ENCODE data around the gene FLNB.
"Not testable (repeated sequence)": the region's sequence is repeated elsewhere in the genome, so short reads cannot be mapped to it uniquely, and the experiment has no call there.

FLNB gene

DNA sequence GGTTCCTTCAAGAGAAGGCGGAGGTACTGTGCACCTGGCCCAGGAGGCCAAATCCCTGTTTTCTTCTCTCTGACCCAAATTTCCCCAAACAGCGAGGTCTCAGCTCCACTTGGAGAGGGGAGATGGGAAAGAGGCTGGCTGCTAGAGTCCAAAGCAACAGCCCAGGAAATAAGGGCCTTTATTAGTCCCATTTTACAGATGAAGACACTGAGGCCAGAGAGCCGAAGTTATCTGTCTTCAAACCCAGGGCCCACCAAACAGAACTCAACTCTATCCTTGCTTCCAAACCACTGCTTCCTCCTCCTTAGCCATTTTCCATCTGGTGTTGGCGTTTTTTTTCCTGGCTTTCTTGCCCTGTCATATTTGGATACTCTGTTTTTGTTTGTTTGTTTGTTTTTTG is 22.0 kb upstream of the FLNB start:
- Mint-ChIP-seq H3K9me3 (no peaks in the 10 kb centered on the region), H3K36me3 (no peaks in the 10 kb centered on the region), H3K27ac (no peak overlapping the region)

DNA sequence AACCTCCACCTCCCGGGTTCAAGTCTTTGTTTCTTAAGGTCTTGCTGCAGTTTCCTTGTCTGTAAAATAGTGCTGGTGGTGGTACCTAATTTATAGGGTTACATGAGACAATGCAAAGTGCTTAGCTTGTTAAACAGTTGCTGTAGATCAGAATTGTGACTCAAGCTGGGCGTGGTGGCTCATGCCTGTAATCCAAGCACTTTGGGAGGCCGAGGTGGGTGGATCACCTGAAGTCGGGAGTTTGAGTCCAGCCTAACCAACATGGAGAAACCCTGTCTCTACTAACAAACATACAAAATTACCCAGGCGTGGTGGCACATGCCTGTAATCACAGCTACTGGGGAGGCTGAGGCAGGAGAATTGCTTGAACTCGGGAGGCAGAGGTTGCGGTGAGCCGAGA is 19.0 kb upstream of the FLNB start:
- CTCF ChIA-PET: not testable (repeated sequence)

More for the DNA sequence above, 22.0 kb upstream of the FLNB start:
- DNase-seq: no peak
- Mint-ChIP-seq H3K4me3 (no peak overlapping the region), H3K27me3 (peaks cover 8% of the 10 kb centered on the region), H3K4me1 (peaks cover 22% of the 10 kb centered on the region)
- CTCF ChIA-PET: no interaction called here

DNA sequence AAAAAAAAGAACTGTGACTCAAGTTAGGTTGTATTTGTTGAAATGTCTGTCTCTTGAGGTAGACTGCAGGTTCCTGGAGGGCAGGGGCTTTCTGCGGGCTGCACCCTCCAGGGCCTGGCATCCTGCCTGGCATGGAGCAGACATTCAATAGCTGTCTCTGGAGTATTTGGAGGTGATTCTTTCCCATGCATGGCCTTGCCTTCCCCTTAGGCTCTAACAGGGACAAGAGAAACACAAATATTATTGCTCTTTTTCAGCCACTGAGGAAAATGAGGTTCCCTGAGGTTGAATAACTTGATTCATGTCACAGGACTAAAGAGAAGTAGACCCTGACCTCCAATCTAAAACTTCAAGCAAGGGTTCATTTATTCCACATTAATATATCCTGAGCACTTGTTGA is 18.6 kb upstream of the FLNB start:
- Mint-ChIP-seq H3K4me3 (no peak overlapping the region), H3K9me3 (no peaks in the 10 kb centered on the region), H3K27ac (no peak overlapping the region), H3K4me1 (no peaks in the 10 kb centered on the region), H3K36me3 (no peaks in the 10 kb centered on the region), H3K27me3 (peaks cover 8% of the 10 kb centered on the region)
- CTCF ChIA-PET: interaction anchor here (0.6 kb wide), 1 partner anchor 820 kb away, joined by 5 read pairs; no protein-coding TSS in a partner anchor
- DNase-seq: no peak

More for the DNA sequence above, 19.0 kb upstream of the FLNB start:
- not testable (repeated sequence) for H3K4me1 Mint-ChIP-seq, H3K36me3 Mint-ChIP-seq, H3K9me3 Mint-ChIP-seq, DNase-seq, H3K27ac Mint-ChIP-seq, H3K27me3 Mint-ChIP-seq, H3K4me3 Mint-ChIP-seq

DNA sequence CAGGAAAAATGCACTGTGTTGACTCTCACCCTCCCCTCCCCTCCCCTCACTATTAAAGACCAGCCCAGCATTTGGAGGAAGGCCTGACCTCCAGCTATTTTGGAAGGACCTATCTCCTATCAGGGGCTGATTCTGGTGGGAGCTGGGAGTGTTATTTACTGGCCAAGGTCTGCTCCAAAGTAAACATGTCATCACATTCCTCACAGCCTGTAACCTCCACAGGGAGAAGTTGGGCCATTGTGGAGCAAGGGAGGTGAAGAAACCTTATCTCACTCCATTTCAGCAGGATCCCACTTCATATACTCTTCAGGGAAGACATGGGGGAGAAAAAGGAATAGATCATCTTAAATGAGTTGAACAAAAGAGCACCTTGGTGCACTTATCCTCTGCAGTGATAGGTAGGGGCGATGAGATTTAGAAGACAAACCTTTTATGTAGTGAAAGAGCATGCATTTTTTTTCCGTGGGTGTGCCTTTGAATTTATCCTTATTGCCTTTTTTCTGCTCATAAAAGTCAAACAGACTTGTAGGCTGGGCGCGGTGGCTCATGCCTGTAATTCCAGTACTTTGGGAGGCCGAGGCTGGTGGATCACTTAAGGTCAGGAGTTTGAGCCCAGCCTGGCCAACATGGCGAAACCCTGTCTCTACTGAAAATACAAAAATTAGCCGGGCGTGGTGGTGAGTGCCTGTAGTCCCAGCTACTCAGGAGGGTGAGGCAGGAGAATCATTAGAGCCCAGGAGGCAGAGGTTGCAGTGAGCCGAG is 15.6 kb upstream of the FLNB start:
- Mint-ChIP-seq H3K27me3 (peaks cover 8% of the 10 kb centered on the region), H3K4me3 (no peak overlapping the region), H3K4me1 (no peaks in the 10 kb centered on the region), H3K36me3 (no peaks in the 10 kb centered on the region), H3K9me3 (no peaks in the 10 kb centered on the region), H3K27ac (no peak overlapping the region)
- CTCF ChIA-PET: no interaction called here
- no peak for DNase-seq

DNA sequence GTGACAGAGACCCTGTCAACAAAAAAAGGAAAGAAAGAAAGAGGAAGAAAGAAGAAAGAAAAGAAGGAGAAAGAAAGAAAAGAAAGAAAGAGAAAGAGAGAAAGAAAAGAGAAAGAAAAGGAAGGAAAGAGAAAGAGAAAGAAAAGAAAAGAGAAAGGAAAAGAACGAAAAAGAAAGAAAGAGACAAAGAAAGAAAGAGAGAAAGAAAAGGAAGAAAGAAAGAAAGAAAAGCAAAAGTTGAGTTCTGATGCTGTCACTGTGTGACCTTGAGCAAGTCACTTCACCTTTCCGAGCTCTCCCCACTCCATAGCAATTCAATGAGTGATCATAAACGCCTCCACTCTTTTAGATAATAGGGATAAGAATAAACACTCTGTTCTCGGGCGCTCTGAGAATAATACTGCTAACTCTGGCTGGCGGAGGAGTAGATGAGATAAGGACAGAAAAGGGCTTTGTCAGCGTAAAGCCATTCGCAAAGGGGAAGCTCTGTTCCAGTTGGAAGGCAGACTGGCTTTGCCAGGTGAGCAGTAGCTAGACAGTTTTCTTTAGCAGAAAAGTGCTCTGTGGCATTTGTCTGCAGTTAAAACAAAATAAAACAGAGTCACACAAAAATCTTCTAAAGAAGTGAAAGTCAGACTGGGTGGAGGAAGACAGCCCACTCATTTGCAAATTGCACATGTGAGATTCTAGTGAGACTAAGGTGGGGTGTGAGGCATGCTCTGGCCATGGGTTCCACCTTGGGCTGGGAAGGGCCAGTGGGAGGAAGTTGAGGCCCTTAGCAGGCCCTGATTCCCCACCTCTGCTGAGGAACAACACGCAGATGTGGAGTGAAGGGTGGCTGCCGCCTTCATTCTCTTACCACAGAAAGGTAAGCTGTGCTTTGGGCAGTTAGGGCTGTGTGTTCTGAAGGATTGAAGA is 9.6 kb upstream of the FLNB start:
- peak overlapping the region; percentile 42 for H3K27ac Mint-ChIP-seq
- H3K4me1 Mint-ChIP-seq: peaks cover 28% of the 10 kb centered on the region
- CTCF ChIA-PET: interaction anchor here (0.6 to 1.5 kb wide), 6 partner anchors 9 to 340 kb away, joined by 3 to 4 read pairs (median 3); no protein-coding TSS in a partner anchor
- H3K9me3 Mint-ChIP-seq: no peaks in the 10 kb centered on the region
- peak; percentile 25 for DNase-seq
- peaks cover 3% of the 10 kb centered on the region for H3K27me3 Mint-ChIP-seq
- no peaks in the 10 kb centered on the region for H3K36me3 Mint-ChIP-seq
- peak overlapping the region; percentile 40 for H3K4me3 Mint-ChIP-seq

DNA sequence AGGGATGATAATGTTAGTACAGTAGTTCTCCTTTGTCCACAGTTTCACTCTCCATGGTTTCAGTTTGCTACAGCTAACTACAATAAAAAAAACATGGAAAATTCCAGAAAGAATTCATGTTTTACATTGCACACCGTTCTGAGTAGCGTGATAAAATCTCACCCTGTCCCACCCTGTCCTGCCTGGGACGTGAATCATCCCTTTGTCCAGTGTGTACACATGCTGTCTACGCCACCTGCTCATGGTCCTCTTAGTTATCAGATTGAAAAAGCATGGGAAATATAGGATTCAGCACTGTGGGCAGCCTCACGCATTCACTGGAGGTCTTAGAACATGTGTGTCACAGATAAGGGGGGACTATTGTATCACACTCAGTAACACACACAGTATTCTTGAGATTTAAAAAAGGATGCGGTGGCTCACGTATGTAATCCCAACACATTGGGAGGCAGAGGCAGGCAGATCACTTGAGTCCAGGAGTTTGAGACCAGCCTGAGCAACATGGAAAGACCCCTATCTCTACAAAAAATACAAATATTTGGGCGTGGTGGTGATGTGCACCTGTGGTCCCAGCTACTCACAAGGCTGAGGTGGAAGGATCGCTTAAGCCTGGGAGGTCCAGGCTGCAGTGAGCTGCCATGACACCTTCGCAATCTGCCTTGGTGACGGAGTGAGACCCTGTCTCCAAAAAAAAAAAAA is 8.7 kb upstream of the FLNB start:
- no peaks in the 10 kb centered on the region for H3K36me3 Mint-ChIP-seq
- no peak overlapping the region for H3K27ac Mint-ChIP-seq
- H3K4me1 Mint-ChIP-seq: peaks cover 28% of the 10 kb centered on the region
- H3K4me3 Mint-ChIP-seq: no peak overlapping the region
- no peaks in the 10 kb centered on the region for H3K9me3 Mint-ChIP-seq
- CTCF ChIA-PET: interaction anchor here (0.6 to 1.5 kb wide), 6 partner anchors 8 to 339 kb away, joined by 3 to 4 read pairs (median 3); no protein-coding TSS in a partner anchor
- no peak for DNase-seq
- peaks cover 3% of the 10 kb centered on the region for H3K27me3 Mint-ChIP-seq

DNA sequence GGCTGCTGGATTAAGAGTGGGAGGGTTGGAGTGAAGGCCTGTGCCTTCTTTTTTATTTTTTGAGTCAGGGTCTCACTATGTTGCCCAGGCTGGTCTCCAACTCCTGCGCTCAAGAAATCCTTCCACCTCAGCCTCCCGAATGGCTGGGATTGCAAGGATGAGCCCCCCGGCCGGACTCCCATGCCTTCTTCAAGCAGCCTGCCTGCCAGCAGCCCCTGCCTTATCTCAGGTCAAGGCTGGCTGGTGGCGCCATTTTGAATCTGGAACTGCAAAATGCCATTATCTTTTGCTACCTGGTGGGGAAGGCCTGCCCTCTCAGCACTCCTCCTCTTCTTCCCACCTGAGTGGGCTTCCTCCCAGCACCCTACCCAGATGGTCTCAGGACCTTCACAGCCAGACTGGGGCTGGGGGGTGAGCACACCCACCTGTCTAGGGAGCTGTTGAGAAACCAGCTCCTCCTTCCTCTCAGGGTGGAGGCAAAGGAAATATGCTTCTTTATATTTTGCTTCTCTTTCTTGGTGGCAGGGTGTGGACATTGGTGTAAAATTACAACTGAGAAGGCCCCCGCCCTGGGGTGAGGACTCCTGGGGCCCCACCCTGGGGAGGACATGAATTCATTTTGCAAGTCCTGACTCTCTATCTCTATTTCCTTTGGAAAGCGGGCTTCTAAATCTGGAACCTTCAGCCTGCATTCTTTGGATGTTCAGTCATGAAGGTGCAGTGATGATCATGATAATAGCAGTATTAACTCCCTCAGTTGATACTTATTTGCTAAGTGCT is 7.7 kb upstream of the FLNB start:
- Mint-ChIP-seq H3K27ac (no peak overlapping the region), H3K4me1 (peaks cover 28% of the 10 kb centered on the region), H3K27me3 (peaks cover 3% of the 10 kb centered on the region), H3K9me3 (no peaks in the 10 kb centered on the region), H3K36me3 (no peaks in the 10 kb centered on the region), H3K4me3 (no peak overlapping the region)
- no peak for DNase-seq
- CTCF ChIA-PET: interaction anchor here (1.5 kb wide), 1 partner anchor 165 kb away, joined by 3 read pairs; no protein-coding TSS in a partner anchor

DNA sequence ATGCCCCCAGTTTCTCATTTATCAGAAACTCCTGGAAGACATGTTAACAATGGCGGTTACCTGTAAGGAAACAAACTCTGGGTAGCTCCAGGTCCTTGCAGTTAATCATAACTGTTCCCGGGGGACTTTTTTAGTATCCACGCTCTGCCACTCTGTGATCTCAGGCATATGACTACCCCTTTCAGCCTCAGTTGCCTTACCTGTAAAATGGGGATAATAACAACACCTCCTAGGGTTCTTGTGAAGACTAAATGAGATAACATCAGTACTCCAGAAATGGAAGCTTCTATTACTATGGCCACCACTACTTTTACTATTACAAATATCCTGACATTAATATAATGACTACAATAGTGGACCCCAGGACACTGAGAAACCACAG is 7.1 kb upstream of the FLNB start:
- no peaks in the 10 kb centered on the region for H3K9me3 Mint-ChIP-seq
- H3K4me1 Mint-ChIP-seq: peaks cover 28% of the 10 kb centered on the region
- peaks cover 3% of the 10 kb centered on the region for H3K27me3 Mint-ChIP-seq
- no peak overlapping the region for H3K27ac Mint-ChIP-seq
- no peaks in the 10 kb centered on the region for H3K36me3 Mint-ChIP-seq
- no peak overlapping the region for H3K4me3 Mint-ChIP-seq
- CTCF ChIA-PET: no interaction called here
- no peak for DNase-seq

DNA sequence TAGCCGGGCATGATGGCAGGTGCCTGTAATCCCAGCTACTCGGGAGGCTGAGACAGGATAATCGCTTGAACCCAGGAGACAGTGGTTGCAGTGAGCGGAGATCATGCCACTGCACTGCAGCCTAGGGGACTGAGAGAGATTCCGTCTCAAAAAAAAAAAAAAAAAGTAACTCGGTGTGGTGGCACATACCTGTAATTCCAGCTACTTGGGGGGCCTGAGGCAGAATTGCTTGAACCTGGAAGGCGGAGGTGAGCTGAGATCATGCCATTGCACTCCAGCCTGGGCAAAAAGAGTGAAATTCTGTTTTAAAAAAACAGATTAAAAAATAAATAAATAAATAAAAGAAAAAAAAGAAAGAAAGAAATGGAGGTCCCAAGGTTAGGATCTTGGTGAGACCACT is 6.2 kb upstream of the FLNB start:
- H3K27me3 Mint-ChIP-seq: peaks cover 3% of the 10 kb centered on the region
- no peak overlapping the region for H3K4me3 Mint-ChIP-seq
- no peak overlapping the region for H3K27ac Mint-ChIP-seq
- no peaks in the 10 kb centered on the region for H3K36me3 Mint-ChIP-seq
- CTCF ChIA-PET: no interaction called here
- H3K9me3 Mint-ChIP-seq: no peaks in the 10 kb centered on the region
- peaks cover 28% of the 10 kb centered on the region for H3K4me1 Mint-ChIP-seq
- DNase-seq: no peak

DNA sequence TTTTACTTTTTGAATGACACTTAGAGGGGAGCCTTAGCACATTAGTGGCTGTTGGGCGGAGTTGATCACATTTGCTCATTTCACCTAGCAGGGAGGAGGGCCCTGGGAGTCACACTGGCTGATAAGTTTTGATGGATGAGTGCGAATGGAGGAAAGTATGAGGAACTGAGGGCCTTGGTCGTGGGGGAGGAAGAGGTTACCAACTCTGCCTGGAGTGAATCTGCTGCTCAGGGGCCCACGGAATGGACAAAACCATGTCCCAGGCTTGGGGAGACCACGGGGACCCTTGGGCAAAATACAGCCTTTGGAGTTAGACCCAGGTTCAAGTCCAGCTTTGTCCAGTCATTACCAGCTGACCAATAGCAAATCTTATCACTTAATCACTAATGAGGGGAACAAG is 5.1 kb upstream of the FLNB start:
- H3K9me3 Mint-ChIP-seq: no peaks in the 10 kb centered on the region
- no peak overlapping the region for H3K4me3 Mint-ChIP-seq
- H3K36me3 Mint-ChIP-seq: no peaks in the 10 kb centered on the region
- no peak for DNase-seq
- H3K4me1 Mint-ChIP-seq: peaks cover 25% of the 10 kb centered on the region
- peak overlapping the region; percentile 13 for H3K27ac Mint-ChIP-seq
- CTCF ChIA-PET: no interaction called here
- peaks cover 3% of the 10 kb centered on the region for H3K27me3 Mint-ChIP-seq

DNA sequence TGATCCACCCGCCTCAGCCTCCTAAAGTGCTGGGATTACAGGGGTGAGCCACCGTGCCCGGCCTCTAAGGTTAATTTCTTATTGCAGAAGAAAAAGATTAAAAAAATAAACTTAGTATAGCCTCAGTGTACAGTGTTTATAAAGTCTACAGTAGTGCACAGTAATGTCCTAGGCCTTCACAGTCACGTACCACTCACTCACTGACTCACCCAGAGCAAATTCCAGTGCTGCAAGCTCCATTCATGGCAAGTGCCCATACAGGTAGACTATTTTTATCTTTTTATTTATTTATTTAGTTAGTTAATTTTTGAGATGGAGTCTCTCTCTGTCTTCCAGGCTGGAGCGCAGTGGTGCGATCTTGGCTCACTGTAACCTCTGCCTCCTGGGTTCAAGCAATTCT is 3.2 kb upstream of the FLNB start:
- no peaks in the 10 kb centered on the region for H3K36me3 Mint-ChIP-seq

DNA sequence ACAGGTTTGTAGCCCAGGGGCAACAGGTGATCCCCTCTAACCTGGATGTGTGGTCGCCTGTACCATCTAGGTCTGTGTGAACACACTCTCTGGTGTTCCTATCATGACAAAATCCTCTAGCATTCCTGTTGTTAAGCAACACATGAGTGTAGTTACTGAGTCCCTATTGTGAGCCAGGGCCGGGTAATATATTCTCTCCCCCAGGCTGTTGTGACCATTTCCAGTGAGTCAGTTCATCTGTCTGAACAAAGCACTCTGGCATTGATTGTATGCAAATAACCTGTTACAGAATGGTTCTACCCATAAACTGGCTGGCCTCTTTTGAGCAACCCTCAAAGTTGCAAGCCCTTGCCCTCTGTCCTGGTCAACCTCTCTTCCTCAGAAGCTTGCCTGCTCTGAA is 2.6 kb upstream of the FLNB start:
- H3K4me3 Mint-ChIP-seq: no peak overlapping the region
- CTCF ChIA-PET: interaction anchor here (1.2 to 4.5 kb wide), 3 partner anchors 158 to 171 kb away, joined by 4 to 34 read pairs (median 32); no protein-coding TSS in a partner anchor

More for the DNA sequence above, 3.2 kb upstream of the FLNB start:
- H3K4me1 Mint-ChIP-seq: peaks cover 22% of the 10 kb centered on the region
- H3K4me3 Mint-ChIP-seq: no peak overlapping the region
- DNase-seq: no peak
- H3K27ac Mint-ChIP-seq: no peak overlapping the region
- CTCF ChIA-PET: interaction anchor here (1.2 to 4.5 kb wide), 2 partner anchors 158 to 172 kb away, joined by 4 to 34 read pairs; no protein-coding TSS in a partner anchor
- H3K9me3 Mint-ChIP-seq: no peaks in the 10 kb centered on the region
- H3K27me3 Mint-ChIP-seq: peaks cover 3% of the 10 kb centered on the region

DNA sequence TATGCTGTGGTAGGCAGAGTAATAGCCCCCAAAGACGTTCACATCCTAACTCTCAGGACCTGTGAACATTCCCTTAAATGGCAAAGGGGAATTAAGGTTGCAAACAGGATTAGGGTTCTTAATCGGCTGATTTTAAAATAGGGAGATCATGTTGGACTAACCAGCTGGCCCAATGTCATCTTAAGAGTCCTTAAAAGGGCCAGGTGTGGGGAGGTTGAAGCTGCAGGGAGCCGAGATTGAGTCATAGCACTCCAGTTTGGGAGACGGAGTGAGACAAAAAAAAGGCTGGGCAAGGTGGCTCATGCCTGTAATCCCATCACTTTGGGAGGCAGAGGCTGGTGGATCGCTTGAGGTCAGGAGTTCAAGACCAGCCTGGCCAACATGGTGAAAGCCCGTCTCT is 1.6 kb upstream of the FLNB start:
- CTCF ChIA-PET: interaction anchor here (1.4 to 4.5 kb wide), 4 partner anchors 46 to 170 kb away, joined by 3 to 34 read pairs (median 32); no protein-coding TSS in a partner anchor
- Mint-ChIP-seq H3K9me3 (no peaks in the 10 kb centered on the region), H3K27me3 (no peaks in the 10 kb centered on the region), H3K4me3 (no peak overlapping the region), H3K36me3 (peaks cover 3% of the 10 kb centered on the region), H3K27ac (no peak overlapping the region), H3K4me1 (peaks cover 27% of the 10 kb centered on the region)
- DNase-seq: no peak

More for the DNA sequence above, 2.6 kb upstream of the FLNB start:
- DNase-seq: no peak
- Mint-ChIP-seq H3K9me3 (no peaks in the 10 kb centered on the region), H3K4me1 (peaks cover 23% of the 10 kb centered on the region), H3K36me3 (no peaks in the 10 kb centered on the region), H3K27ac (no peak overlapping the region), H3K27me3 (no peaks in the 10 kb centered on the region)

All from activated naive CD4-positive, alpha-beta T cell treated with anti-CD3 and anti-CD28 coated beads, Interleukin-2, amount 10 ng/mL, durations not matched to agents 7 days and 5 days (primary cell).